SU-DHL-6 (cell line): Measurements from ENCODE around the gene OSBPL5.

ENCODE experiments used
- EZH2phosphoT487 ChIP-seq: fragments of 200-600 bp; sonication (generic), shearing (Covaris generic); conservative IDR thresholded peaks from 2 replicates; pipeline ENCODE4 v1.6.1; 2018; ENCODE audit warnings: mild to moderate bottlenecking, antibody characterized with exemption, low read length, moderate library complexity, mixed read lengths
- TF ChIP-seq, protein P1 (sequence below): fragments of 200-600 bp; sonication (generic); IDR thresholded peaks from one replicate; pipeline ENCODE4 v1.5.1; 2017; ENCODE audit warnings: antibody characterized with exemption, mild to moderate bottlenecking, low read length, moderate library complexity; ENCODE audit not compliant: insufficient read depth, poor library complexity, severe bottlenecking

DNA sequence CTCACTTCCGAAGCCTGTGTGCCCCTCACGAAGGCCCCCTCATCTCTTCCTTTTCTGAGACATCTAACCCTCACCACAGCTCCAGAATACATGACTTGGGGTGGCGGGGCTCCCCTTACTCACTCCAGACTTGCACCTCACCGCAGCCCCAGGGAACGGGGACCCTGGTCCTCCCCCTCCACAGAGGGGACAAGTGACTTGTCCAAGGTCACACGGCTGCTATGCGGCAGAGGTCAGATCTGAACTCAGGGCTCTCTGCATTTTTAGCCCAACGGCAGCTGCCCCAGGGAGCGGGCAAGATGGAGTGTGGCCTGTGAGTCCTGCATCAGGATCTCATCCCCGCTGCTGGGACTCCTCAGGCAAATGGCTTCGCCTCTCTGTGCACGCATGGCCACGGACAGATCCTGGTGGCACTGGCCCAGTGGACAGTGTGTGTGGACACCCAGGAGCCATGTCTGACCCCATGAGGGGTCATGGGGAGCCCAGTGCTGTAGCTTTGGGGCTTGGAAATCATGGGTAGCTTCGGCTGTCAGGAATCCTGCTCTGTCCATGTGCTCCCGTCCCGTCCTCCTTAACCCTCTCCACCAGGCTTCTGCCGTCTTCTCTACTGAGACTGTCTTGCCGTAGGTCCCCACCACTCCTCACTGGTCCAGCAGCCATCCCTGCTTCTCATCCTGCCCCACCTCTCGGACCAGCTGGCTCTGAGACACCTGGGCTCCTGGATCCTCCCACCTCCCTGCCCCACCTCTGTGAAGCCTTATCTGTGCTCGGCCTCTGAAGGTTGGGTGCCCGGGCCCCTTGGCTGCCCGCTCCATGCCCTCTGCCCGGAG lies 59.9 kb downstream of the OSBPL5 start:
- TF ChIP-seq, protein P1, sequence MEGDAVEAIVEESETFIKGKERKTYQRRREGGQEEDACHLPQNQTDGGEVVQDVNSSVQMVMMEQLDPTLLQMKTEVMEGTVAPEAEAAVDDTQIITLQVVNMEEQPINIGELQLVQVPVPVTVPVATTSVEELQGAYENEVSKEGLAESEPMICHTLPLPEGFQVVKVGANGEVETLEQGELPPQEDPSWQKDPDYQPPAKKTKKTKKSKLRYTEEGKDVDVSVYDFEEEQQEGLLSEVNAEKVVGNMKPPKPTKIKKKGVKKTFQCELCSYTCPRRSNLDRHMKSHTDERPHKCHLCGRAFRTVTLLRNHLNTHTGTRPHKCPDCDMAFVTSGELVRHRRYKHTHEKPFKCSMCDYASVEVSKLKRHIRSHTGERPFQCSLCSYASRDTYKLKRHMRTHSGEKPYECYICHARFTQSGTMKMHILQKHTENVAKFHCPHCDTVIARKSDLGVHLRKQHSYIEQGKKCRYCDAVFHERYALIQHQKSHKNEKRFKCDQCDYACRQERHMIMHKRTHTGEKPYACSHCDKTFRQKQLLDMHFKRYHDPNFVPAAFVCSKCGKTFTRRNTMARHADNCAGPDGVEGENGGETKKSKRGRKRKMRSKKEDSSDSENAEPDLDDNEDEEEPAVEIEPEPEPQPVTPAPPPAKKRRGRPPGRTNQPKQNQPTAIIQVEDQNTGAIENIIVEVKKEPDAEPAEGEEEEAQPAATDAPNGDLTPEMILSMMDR = no peak
- no peak for TF ChIP-seq EZH2phosphoT487
